DND-41 (cell line): Measurements from ENCODE around the gene DYSF.

Experiments
- CTCF ChIP-seq: IDR thresholded peaks from 2 replicates; pipeline ENCODE4 v1.5.1; 2012; ENCODE audit warnings: borderline replicate concordance, low read length, moderate library complexity, mild to moderate bottlenecking; ENCODE audit not compliant: poor library complexity, severe bottlenecking; ENCODE audit errors: extremely low read depth
- EZH2 ChIP-seq: IDR thresholded peaks from 3 replicates; pipeline ENCODE4 v1.6.1; 2012; ENCODE audit warnings: borderline replicate concordance, low read depth, mild to moderate bottlenecking, moderate library complexity, low read length, inconsistent platforms; ENCODE audit not compliant: severe bottlenecking

- TF ChIP-seq CTCF (no peak), EZH2 (no peak)
Observed at GRCh38 chr2:71510938-71511337, 57.6 kb downstream of the DYSF start.
